Measurements from ENCODE around the gene F2R.
"Not testable (repeated sequence)": the region's sequence is repeated elsewhere in the genome, so short reads cannot be mapped to it uniquely, and the experiment has no call there.

Gene F2R

DNA sequence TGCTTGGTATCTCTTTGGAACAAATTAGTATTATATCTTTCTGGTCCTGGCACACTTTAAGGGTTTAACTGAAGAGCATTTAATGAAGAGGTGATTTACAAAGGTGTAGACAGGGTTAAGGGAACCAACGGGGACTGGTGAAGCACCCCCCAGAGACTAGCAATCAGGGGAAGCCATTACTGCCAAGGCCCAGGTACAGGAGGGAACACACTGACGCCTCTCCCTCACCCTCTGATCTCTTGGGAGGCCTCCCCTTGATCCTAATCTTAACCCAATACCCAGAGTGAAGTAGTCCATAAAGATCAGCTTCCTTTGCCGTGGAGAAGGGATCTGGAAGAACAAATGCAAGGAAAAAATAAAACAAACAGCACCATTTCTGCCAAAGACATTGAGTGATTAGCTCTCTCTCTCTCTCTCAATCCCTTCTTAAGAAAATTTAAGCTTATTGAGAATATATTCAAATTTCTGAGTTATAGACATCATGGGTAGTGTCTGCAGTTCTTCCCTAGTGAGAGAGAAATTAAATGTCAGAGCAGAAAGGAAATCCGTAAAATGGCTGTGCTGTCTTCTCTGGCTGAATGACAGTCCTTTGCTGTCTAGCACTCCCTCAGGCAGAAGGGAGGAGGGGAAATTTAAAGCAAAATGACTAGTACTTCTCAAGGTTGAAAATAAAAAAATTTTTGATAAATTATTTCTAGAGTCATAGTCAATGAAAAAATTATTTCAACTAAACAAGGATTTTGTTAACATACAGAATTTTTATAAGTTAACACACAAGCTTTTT lies 20.0 kb downstream of the F2R start:
- TF ChIP-seq, protein P1, sequence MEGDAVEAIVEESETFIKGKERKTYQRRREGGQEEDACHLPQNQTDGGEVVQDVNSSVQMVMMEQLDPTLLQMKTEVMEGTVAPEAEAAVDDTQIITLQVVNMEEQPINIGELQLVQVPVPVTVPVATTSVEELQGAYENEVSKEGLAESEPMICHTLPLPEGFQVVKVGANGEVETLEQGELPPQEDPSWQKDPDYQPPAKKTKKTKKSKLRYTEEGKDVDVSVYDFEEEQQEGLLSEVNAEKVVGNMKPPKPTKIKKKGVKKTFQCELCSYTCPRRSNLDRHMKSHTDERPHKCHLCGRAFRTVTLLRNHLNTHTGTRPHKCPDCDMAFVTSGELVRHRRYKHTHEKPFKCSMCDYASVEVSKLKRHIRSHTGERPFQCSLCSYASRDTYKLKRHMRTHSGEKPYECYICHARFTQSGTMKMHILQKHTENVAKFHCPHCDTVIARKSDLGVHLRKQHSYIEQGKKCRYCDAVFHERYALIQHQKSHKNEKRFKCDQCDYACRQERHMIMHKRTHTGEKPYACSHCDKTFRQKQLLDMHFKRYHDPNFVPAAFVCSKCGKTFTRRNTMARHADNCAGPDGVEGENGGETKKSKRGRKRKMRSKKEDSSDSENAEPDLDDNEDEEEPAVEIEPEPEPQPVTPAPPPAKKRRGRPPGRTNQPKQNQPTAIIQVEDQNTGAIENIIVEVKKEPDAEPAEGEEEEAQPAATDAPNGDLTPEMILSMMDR (IDR thresholded peaks at IDR 0.05; ENCODE audit: control insufficient read depth, insufficient read depth, low read depth, low read length, missing control alignments): no peak
- no peak overlapping the region for H3K4me3 ChIP-seq (ENCODE audit: control insufficient read depth, low read depth, low read length)
- no peak for DNase-seq (ENCODE audit: low read depth)

DNA sequence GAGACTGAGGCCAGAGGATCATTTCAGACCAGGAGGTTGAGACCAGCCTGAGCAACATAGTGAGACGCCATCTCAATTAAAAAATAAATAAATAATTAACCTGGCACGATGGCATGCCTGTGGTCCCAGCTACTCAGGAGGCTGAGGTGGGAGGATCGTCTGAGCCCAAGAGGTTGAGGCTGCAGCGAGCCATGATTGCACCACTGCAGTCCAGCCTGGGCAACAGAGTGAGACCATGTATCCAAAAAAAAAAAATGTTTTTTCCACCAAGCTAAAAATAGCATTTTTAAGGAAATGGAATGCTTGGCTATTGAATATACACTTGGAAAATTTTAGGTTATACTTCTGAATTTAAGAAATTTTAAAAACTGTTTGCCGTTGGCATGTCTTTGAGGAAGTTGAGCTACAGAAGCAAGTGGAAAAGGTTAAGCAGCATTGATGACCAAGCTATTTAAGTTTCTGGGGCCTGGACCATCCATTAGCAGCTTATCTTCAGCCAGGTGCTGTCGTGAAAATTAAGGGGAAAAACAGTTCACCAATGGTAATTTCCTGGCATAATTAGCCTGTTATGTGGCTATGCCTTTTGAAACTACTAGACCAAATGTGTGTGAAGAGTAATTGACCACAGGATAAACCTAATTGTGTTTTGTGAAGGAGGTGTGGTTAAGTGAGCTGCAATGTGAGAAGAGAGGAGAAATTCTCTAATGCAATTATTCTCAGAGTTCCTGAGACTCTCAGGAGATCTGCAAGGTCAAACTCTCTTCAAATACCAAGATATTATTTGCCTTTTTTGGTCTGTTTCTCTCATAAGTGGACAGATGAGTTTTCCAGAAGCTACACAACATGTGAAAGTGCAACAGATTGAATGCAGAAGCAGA lies 21.0 kb downstream of the F2R start:
- no peak for DNase-seq (ENCODE audit: low read depth)
- TF ChIP-seq, protein P1 (IDR thresholded peaks at IDR 0.05; ENCODE audit: control insufficient read depth, insufficient read depth, low read depth, low read length, missing control alignments): no peak
- no peak overlapping the region for H3K4me3 ChIP-seq (ENCODE audit: control insufficient read depth, low read depth, low read length)

DNA sequence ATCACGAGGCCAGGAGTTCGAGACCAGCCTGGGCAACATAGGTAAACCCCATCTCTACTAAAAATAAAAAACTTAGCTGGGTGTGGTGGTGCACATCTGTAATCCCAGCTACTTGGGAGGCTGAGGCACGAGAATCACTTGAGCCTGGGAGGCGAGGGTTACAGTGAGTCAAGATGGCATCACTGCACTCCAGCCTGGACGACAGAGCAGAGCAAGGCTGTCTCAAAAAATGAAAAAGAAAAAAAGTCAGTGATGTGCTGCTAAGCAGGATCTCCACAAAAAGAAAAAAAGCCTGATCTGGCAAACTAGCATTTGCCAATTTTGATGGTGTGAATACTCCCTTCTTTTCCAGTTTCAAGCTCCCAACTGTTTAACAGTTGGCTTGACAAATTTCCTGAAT lies 21.9 kb downstream of the F2R start:
- TF ChIP-seq, protein P1 (IDR thresholded peaks at IDR 0.05; ENCODE audit: control insufficient read depth, insufficient read depth, low read depth, low read length, missing control alignments): no peak
- no peak for DNase-seq (ENCODE audit: low read depth)
- H3K4me3 ChIP-seq (ENCODE audit: control insufficient read depth, low read depth, low read length): no peak overlapping the region

GRCh38 chr5:76741506-76741905 lies 25.6 kb downstream of the F2R start:
- DNase-seq (ENCODE audit: low read depth): not testable (repeated sequence)

DNA sequence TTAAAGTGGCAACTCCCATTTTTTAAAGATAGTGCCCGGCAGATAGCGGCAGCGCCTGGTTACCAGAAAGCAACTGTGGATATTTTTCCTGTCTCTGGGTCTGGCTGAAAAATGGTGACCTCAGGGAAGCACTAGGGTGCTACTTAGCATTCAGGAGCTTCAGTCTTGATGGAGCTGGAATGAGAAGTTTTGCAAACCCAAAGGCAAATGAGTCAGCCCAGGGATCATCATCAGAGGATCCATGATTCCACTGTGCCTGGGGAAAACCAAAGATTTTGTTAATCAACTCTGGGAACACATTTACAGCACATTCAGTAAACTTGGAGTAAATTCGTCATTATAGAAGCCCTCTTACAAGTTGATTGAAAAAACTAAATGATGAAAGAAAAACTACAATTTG lies 26.7 kb downstream of the F2R start:
- TF ChIP-seq, protein P1 (IDR thresholded peaks at IDR 0.05; ENCODE audit: control insufficient read depth, insufficient read depth, low read depth, low read length, missing control alignments): no peak
- no peak overlapping the region for H3K4me3 ChIP-seq (ENCODE audit: control insufficient read depth, low read depth, low read length)
- DNase-seq (ENCODE audit: low read depth): peak; percentile 51

More at GRCh38 chr5:76741506-76741905, 25.6 kb downstream of the F2R start:
- H3K4me3 ChIP-seq (ENCODE audit: control insufficient read depth, low read depth, low read length): not testable (repeated sequence)

DNA sequence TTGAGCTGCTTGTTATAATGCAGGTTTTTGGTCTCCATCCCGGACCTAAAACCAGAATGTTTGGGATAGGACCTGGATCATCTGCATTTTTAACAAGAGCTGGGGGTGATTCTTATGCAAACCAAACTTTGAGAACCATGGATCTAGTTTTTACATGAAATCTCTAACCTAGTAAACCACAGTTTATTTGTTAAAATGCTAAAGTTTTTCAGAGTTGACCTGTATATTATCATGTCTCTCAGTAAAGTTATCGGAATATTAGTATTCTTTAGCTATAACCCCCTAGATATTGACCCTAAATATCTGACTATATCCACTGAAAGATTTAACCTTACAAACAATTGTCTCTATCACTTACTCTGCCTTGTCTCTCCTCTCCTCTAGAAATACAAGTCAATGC lies 28.7 kb downstream of the F2R start:
- DNase-seq (ENCODE audit: low read depth): no peak
- H3K4me3 ChIP-seq (ENCODE audit: control insufficient read depth, low read depth, low read length): no peak overlapping the region
- TF ChIP-seq, protein P1 (IDR thresholded peaks at IDR 0.05; ENCODE audit: control insufficient read depth, insufficient read depth, low read depth, low read length, missing control alignments): no peak

- TF ChIP-seq, protein P1 (IDR thresholded peaks at IDR 0.05; ENCODE audit: control insufficient read depth, insufficient read depth, low read depth, low read length, missing control alignments): no peak
- H3K4me3 ChIP-seq (ENCODE audit: control insufficient read depth, low read depth, low read length): no peak overlapping the region
- no peak for DNase-seq (ENCODE audit: low read depth)
Observed at GRCh38 chr5:76745670-76746069, 29.7 kb downstream of the F2R start.
